ENCODE data around the gene APBB2.

GRCh38 chr4:41095192-41095872, 119.0 kb downstream of the APBB2 start:
- TF ChIP-seq, protein P1, sequence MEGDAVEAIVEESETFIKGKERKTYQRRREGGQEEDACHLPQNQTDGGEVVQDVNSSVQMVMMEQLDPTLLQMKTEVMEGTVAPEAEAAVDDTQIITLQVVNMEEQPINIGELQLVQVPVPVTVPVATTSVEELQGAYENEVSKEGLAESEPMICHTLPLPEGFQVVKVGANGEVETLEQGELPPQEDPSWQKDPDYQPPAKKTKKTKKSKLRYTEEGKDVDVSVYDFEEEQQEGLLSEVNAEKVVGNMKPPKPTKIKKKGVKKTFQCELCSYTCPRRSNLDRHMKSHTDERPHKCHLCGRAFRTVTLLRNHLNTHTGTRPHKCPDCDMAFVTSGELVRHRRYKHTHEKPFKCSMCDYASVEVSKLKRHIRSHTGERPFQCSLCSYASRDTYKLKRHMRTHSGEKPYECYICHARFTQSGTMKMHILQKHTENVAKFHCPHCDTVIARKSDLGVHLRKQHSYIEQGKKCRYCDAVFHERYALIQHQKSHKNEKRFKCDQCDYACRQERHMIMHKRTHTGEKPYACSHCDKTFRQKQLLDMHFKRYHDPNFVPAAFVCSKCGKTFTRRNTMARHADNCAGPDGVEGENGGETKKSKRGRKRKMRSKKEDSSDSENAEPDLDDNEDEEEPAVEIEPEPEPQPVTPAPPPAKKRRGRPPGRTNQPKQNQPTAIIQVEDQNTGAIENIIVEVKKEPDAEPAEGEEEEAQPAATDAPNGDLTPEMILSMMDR (IDR thresholded peaks at IDR 0.05; ENCODE audit: low read length) = no peak
- TF ChIP-seq EZH2 (IDR thresholded peaks at IDR 0.05; ENCODE audit: borderline replicate concordance, low read length) = no peak

Data from OCI-LY1 (cell line).